Left lung (tissue), 10 donors: ENCODE measurements around the gene DGKB. TPM values are rescaled to one million over a fixed set of nuclear protein-coding genes. Genes with fewer than 3 reads are reported as not detected.

Source experiments
- ATAC-seq: fragments of 200-7000 bp; cut with Tn5 transposase; one replicate; pipeline ENCODE4 v1.9.1; 2020; ENCODE audit warnings: moderate library complexity
- DNase-seq, 4 donors: peaks; one replicate each; pipeline ENCODE4 v3.0.0-alpha.2; 2013 to 2020
- H3K27ac ChIP-seq, 2 donors: fragments of 200-600 bp; sonication (generic) in 1 of 2; one replicate each; pipeline versions ENCODE4 v1.5.0 to v1.8.0; 2020 to 2021
- H3K27me3 ChIP-seq, 2 donors: fragments of 200-600 bp; sonication (generic) in 1 of 2; one replicate each; pipeline versions ENCODE4 v1.5.0 to v1.8.0; 2020 to 2021
- H3K36me3 ChIP-seq, 2 donors: fragments of 200-600 bp; sonication (generic) in 1 of 2; one replicate each; pipeline versions ENCODE4 v1.5.0 to v1.8.0; 2020 to 2021
- H3K4me1 ChIP-seq, 2 donors: fragments of 200-600 bp; one replicate each; pipeline ENCODE4 v1.8.0; 2021
- H3K4me3 ChIP-seq, 2 donors: fragments of 200-600 bp; sonication (generic) in 1 of 2; one replicate each; pipeline versions ENCODE4 v1.5.0 to v1.8.0; 2020 to 2021; ENCODE audit warnings: mild to moderate bottlenecking in 1 of 2
- H3K9me3 ChIP-seq, 2 donors: fragments of 200-600 bp; sonication (generic) in 1 of 2; one replicate each; pipeline versions ENCODE4 v1.5.0 to v1.8.0; 2020 to 2021
- intact Hi-C, 2 donors: fragments of 100-400 bp; cut with DNase I; formaldehyde crosslinking; loops; one replicate each; pipeline versions ENCODE4 v1.11.2 to v1.14.2; 2022
- polyA plus RNA-seq, 6 donors: library from polyadenylated mRNA; unstranded; fragments of 120-200 nt; gene quantifications; one replicate each; pipeline ENCODE4 v1.2.1, GENCODE V29; 2013; ENCODE audit not compliant: insufficient read length in 6 of 6
- total RNA-seq, 2 donors: library from RNA; stranded (reverse); fragmentation: NEBNext Ultra II Directional; extraction: Animal tissue kit (Norgen Biotek cat#: 25700); gene quantifications; one replicate each; pipeline ENCODE4 v1.2.1, GENCODE V29; 2021
- TF ChIP-seq, protein P1 (sequence below), 2 donors: fragments of 200-600 bp; sonication (generic) in 1 of 2; IDR thresholded peaks; one replicate each; pipeline versions ENCODE4 v1.5.0 to v1.8.0; 2021; ENCODE audit warnings: antibody characterized with exemption in 2 of 2
- donor health status: DM: no; HTN: yes; CAD: no.
- donor health status: DM: no; HTN: no; CAD: no.

The DGKB gene
- total and polyA plus RNA-seq, 8 donors = 0.15 to 0.31 (median 0.27) TPM; not detected in 1

DNA sequence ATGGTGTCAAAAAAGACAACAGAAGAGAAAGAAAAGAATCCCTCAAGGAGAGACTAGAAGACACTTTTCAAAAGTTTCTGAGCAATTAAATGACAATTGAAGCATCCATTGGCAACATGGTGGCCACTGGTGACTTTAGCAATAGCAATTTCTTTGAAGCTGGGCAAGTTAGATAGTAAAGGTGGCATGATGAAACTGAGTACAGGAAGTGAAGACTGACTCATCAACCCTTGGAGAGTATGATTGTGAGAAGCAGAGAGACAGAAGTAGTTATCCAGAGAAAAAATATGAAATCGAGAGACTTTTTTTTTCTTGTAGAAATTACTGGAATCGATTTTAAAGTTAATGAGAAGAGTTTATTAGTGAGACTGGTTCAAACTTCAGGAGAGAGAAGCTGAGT is 52.5 kb downstream of the DGKB start:
- H3K27me3 ChIP-seq = no peaks in the 10 kb centered on the region

DNA sequence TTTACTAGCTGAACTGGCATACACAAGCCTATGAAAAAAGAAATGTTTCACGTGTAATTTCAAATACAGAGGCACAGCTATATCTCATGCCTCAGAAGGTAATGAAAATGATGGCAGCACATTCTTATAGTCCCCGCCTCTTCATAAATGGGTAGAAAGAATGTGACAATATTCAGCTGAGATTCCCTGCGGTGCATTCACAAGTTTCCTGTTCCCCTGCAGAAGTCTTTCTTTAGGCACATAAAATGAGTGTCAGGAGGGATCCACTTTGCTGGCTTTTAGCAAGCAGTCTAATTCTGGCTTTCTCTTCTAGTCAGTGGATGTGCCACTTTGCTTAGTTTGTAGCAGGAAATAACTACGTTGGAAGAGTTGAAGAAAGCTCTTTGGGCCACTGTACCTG is 56.1 kb downstream of the DGKB start:
- intact Hi-C loops = no loop called here
- DNase-seq (no peak), ATAC-seq (no peak)
- H3K27ac ChIP-seq = no peak overlapping the region
- H3K36me3 ChIP-seq = no peaks in the 10 kb centered on the region
- no peak overlapping the region for H3K4me3 ChIP-seq
- TF ChIP-seq, protein P1, sequence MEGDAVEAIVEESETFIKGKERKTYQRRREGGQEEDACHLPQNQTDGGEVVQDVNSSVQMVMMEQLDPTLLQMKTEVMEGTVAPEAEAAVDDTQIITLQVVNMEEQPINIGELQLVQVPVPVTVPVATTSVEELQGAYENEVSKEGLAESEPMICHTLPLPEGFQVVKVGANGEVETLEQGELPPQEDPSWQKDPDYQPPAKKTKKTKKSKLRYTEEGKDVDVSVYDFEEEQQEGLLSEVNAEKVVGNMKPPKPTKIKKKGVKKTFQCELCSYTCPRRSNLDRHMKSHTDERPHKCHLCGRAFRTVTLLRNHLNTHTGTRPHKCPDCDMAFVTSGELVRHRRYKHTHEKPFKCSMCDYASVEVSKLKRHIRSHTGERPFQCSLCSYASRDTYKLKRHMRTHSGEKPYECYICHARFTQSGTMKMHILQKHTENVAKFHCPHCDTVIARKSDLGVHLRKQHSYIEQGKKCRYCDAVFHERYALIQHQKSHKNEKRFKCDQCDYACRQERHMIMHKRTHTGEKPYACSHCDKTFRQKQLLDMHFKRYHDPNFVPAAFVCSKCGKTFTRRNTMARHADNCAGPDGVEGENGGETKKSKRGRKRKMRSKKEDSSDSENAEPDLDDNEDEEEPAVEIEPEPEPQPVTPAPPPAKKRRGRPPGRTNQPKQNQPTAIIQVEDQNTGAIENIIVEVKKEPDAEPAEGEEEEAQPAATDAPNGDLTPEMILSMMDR (IDR thresholded peaks at IDR 0.05) = no peak
- H3K4me1 ChIP-seq = no peaks in the 10 kb centered on the region
- H3K27me3 ChIP-seq = no peaks in the 10 kb centered on the region
- peaks cover 0 to 5% of the 10 kb centered on the region in 2 donors for H3K9me3 ChIP-seq

More for the DNA sequence above, 52.5 kb downstream of the DGKB start:
- no peak overlapping the region for H3K27ac ChIP-seq
- no peak overlapping the region for H3K4me3 ChIP-seq
- no peaks in the 10 kb centered on the region for H3K4me1 ChIP-seq
- ATAC-seq = no peak
- no peak for DNase-seq
- intact Hi-C loops = no loop called here
- H3K36me3 ChIP-seq = no peaks in the 10 kb centered on the region
- peaks cover 0 to 2% of the 10 kb centered on the region in 2 donors for H3K9me3 ChIP-seq
- TF ChIP-seq, protein P1 (IDR thresholded peaks at IDR 0.05) = no peak

DNA sequence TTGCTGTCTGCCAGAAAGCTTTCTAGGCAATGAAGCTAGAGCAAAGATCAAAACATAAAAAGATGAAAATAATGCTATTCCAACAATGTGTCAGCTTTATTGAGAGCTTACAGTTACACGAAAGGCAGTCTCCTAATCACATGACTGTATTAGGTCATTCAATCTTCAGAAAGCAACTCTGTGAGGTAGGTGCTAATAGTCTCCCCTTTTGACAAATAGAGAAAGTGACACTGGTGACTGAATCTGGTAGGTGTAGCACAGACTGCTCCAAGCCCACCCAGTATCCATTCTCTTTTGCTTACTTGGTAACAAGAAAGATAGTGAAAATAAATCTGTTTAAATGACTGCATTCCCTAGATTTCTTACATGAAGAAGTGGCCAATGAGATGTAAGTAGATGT is 58.8 kb downstream of the DGKB start:
- DNase-seq = no peak
- Histone ChIP-seq H3K27me3 (no peaks in the 10 kb centered on the region), H3K4me3 (no peak overlapping the region), H3K4me1 (no peaks in the 10 kb centered on the region), H3K27ac (no peak overlapping the region), H3K9me3 (peaks cover 0 to 5% of the 10 kb centered on the region in 2 donors), H3K36me3 (no peaks in the 10 kb centered on the region)
- TF ChIP-seq, protein P1 (IDR thresholded peaks at IDR 0.05) = no peak
- intact Hi-C loops = no loop called here
- ATAC-seq = no peak

DNA sequence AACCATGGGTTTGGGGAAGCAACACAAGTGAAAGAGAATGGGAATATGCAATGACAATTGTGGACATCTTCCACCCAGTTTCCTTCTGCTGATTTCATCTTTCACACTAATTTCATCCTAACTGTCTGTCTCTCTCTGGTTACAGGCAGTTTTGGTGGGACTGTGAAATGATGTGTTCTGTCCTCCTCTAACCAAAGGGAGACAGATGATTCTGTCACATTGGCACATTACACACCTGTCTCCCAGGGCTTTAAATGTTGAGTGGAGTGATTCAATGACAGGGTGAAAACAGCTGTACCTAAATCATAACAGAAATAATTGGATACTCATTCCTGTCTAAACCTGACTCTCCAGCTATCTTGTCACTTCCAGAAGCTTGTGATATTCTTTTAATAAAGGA is 60.0 kb downstream of the DGKB start:
- ATAC-seq = no peak
- H3K27ac ChIP-seq = no peak overlapping the region
- intact Hi-C loops = no loop called here
- no peak for DNase-seq
- TF ChIP-seq, protein P1 (IDR thresholded peaks at IDR 0.05) = no peak
- H3K27me3 ChIP-seq = no peaks in the 10 kb centered on the region
- H3K4me1 ChIP-seq = no peaks in the 10 kb centered on the region
- H3K4me3 ChIP-seq = no peak overlapping the region
- H3K9me3 ChIP-seq = peaks cover 0 to 5% of the 10 kb centered on the region in 2 donors
- no peaks in the 10 kb centered on the region for H3K36me3 ChIP-seq

DNA sequence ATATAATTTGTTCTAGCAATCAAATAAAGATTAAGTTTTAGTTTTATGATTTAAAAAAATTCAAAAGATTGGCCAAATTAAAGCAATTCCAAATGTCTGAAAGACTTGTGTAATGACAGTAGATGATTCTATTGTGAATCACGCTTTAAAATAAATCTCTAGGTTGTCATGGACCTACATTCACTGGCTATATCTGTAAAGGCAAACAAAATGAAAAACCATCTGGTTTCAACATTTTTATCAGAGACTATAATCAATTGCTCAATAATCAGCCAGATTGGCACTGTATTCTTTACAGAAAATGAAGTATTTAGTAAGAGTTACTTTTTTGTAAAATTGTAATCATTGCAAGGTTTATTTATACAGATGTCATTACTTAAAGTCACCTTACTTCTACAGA is 60.7 kb downstream of the DGKB start:
- H3K4me3 ChIP-seq = no peak overlapping the region
- TF ChIP-seq, protein P1 (IDR thresholded peaks at IDR 0.05) = no peak
- H3K9me3 ChIP-seq = peaks cover 0 to 5% of the 10 kb centered on the region in 2 donors
- no peaks in the 10 kb centered on the region for H3K27me3 ChIP-seq
- no peak for ATAC-seq
- no peak overlapping the region for H3K27ac ChIP-seq
- no peaks in the 10 kb centered on the region for H3K4me1 ChIP-seq
- no peak for DNase-seq
- intact Hi-C loops = no loop called here
- H3K36me3 ChIP-seq = no peaks in the 10 kb centered on the region
